ENCODE data around the gene EEA1. TPM values are rescaled to one million over a fixed set of nuclear protein-coding genes. Genes with fewer than 3 reads are reported as not detected.
A peak's percentile ranks its signal among the peaks of the same experiment; 100 is the strongest.
"Not testable (repeated sequence)": the region's sequence is repeated elsewhere in the genome, so short reads cannot be mapped to it uniquely, and the experiment has no call there.

Gene EEA1
- total and polyA plus RNA-seq, 12 donors: 2.5 to 36.9 (median 21.4) TPM

- intact Hi-C loops (cut with DNase I): no loop called here
Observed at GRCh38 chr12:92973614-92974013, 44.5 kb upstream of the EEA1 start.

GRCh38 chr12:92971859-92972524 lies 42.9 kb upstream of the EEA1 start:
- 86 to 93% (median 89%) methylated on average over 1 of the region's 1 CpG for WGBS, 4 donors
- H3K4me1 ChIP-seq (replicated peaks in 1 of 2): peaks cover 11 to 15% of the 10 kb centered on the region in 2 donors
- intact Hi-C loops (cut with DNase I): no loop called here
- no peak for TF ChIP-seq CTCF (IDR thresholded peaks at IDR 0.05)
- no peak for TF ChIP-seq POLR2A (IDR thresholded peaks at IDR 0.05)
- H3K27ac ChIP-seq: peak overlapping the region in 1 of 5 donors; percentile 53
- H3K9me3 ChIP-seq (replicated peaks in 1 of 3): no peaks in the 10 kb centered on the region
- no peak overlapping the region for H3K4me3 ChIP-seq
- no peaks in the 10 kb centered on the region for H3K27me3 ChIP-seq
- peak in 1 of 7 donors; percentile 17 for DNase-seq
- H3K36me3 ChIP-seq (replicated peaks in 1 of 2): no peaks in the 10 kb centered on the region

More at GRCh38 chr12:92973614-92974013, 44.5 kb upstream of the EEA1 start:
- H3K4me1 ChIP-seq (replicated peaks in 1 of 2): peaks cover 11 to 15% of the 10 kb centered on the region in 2 donors
- no peaks in the 10 kb centered on the region for H3K36me3 ChIP-seq (replicated peaks in 1 of 2)
- no peak for TF ChIP-seq POLR2A (IDR thresholded peaks at IDR 0.05)
- TF ChIP-seq CTCF (IDR thresholded peaks at IDR 0.05): no peak
- H3K9me3 ChIP-seq (replicated peaks in 1 of 3): no peaks in the 10 kb centered on the region
- H3K4me3 ChIP-seq: no peak overlapping the region
- no peaks in the 10 kb centered on the region for H3K27me3 ChIP-seq
- 75 to 93% (median 86%) methylated on average over 1 of the region's 1 CpG for WGBS, 4 donors
- no peak for DNase-seq
- H3K27ac ChIP-seq: no peak overlapping the region

GRCh38 chr12:92968176-92968813 lies 39.2 kb upstream of the EEA1 start:
- TF ChIP-seq POLR2A (IDR thresholded peaks at IDR 0.05) (no peak), CTCF (IDR thresholded peaks at IDR 0.05) (no peak)
- Histone ChIP-seq H3K4me1 (replicated peaks in 1 of 2) (peaks cover 11 to 15% of the 10 kb centered on the region in 2 donors), H3K9me3 (replicated peaks in 1 of 3) (no peaks in the 10 kb centered on the region), H3K27me3 (no peaks in the 10 kb centered on the region), H3K4me3 (no peak overlapping the region), H3K36me3 (replicated peaks in 1 of 2) (no peaks in the 10 kb centered on the region), H3K27ac (no peak overlapping the region)
- 63 to 76% (median 72%) methylated on average over 3 of the region's 3 CpGs for WGBS, 4 donors
- DNase-seq: no peak
- intact Hi-C loops (cut with DNase I): no loop called here

GRCh38 chr12:92964378-92964777 lies 35.3 kb upstream of the EEA1 start:
- H3K4me1 ChIP-seq (replicated peaks in 1 of 2); DNase-seq; intact Hi-C loops (cut with DNase I); H3K36me3 ChIP-seq (replicated peaks in 1 of 2); H3K9me3 ChIP-seq (replicated peaks in 1 of 3); H3K4me3 ChIP-seq; H3K27me3 ChIP-seq; H3K27ac ChIP-seq: not testable (repeated sequence)
- WGBS, 4 donors: 55 to 74% (median 67%) methylated on average over 1 of the region's 1 CpG
